OCI-LY3 (cell line): Measurements from ENCODE around the gene GGPS1.

Experiments used
- EZH2phosphoT487 ChIP-seq: fragments of 200-600 bp; shearing (Covaris generic); IDR thresholded peaks from 2 replicates; pipeline ENCODE4 v1.6.1; 2018; ENCODE audit warnings: antibody characterized with exemption, mixed run types, low read depth
- TF ChIP-seq, protein P1 (sequence below): fragments of 200-600, 300-600 bp; sonication (generic); IDR thresholded peaks from 2 replicates; pipeline ENCODE4 v1.5.1; 2014; ENCODE audit warnings: antibody characterized with exemption, low read length, low read depth

DNA sequence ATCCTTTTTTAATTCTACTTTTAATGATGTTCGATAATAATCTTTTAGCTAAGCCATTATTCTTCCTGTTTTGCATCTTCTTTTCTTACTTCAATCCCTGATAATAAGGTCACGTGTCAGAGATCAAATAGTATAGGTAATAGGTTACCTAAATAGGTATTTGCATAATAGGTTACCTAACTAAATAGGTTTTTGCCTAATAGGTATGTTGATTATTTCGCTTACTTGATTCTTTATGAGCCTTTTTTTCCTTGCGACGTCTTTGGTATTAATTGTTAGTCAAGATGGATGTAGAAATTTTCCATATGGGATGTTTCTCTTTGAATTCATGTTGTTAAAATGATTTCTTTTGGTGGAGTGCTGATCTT lies 2.5 kb downstream of the GGPS1 start:
- TF ChIP-seq, protein P1, sequence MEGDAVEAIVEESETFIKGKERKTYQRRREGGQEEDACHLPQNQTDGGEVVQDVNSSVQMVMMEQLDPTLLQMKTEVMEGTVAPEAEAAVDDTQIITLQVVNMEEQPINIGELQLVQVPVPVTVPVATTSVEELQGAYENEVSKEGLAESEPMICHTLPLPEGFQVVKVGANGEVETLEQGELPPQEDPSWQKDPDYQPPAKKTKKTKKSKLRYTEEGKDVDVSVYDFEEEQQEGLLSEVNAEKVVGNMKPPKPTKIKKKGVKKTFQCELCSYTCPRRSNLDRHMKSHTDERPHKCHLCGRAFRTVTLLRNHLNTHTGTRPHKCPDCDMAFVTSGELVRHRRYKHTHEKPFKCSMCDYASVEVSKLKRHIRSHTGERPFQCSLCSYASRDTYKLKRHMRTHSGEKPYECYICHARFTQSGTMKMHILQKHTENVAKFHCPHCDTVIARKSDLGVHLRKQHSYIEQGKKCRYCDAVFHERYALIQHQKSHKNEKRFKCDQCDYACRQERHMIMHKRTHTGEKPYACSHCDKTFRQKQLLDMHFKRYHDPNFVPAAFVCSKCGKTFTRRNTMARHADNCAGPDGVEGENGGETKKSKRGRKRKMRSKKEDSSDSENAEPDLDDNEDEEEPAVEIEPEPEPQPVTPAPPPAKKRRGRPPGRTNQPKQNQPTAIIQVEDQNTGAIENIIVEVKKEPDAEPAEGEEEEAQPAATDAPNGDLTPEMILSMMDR: no peak
- TF ChIP-seq EZH2phosphoT487: no peak
